Astrocyte (in vitro differentiated cells and primary cell): Measurements from ENCODE around the gene NDFIP1. TPM values are rescaled to one million over a fixed set of nuclear protein-coding genes. Genes with fewer than 3 reads are reported as not detected.

Source experiments
- DNase-seq: peaks from one replicate; pipeline ENCODE4 v3.0.0-alpha.2; 2010; ENCODE audit warnings: low read depth
- FAIRE-seq: peaks from 2 replicates; lab custom pipeline; 2011; peaks lifted over from hg19 to GRCh38; lab: Jason Lieb, UNC
- H2AFZ ChIP-seq: 2 replicates; pipeline ENCODE4 v1.6.0; 2012; ENCODE audit warnings: low read depth, low read length, inconsistent platforms
- H3K27ac ChIP-seq: 2 replicates; pipeline ENCODE4 v1.5.1; 2011; ENCODE audit warnings: low read depth, low read length, inconsistent platforms
- H3K27me3 ChIP-seq: 2 replicates; pipeline ENCODE4 v1.6.0; 2011; ENCODE audit warnings: low read length, inconsistent platforms; ENCODE audit not compliant: insufficient read depth
- H3K36me3 ChIP-seq: 2 replicates; pipeline ENCODE4 v1.5.1; 2011; ENCODE audit warnings: low read length, inconsistent platforms; ENCODE audit not compliant: insufficient read depth
- H3K4me1 ChIP-seq: 2 replicates; pipeline ENCODE4 v1.5.1; 2011; ENCODE audit warnings: low read length, inconsistent platforms; ENCODE audit not compliant: insufficient read depth
- H3K4me2 ChIP-seq: 2 replicates; pipeline ENCODE4 v1.6.0; 2012; ENCODE audit warnings: low read length, inconsistent platforms
- H3K4me3 ChIP-seq: 2 replicates; pipeline ENCODE4 v1.5.1; 2011; ENCODE audit warnings: low read depth, mild to moderate bottlenecking, low read length, inconsistent platforms; ENCODE audit not compliant: insufficient read depth
- H3K79me2 ChIP-seq: 2 replicates; pipeline ENCODE4 v1.6.0; 2012; ENCODE audit warnings: mild to moderate bottlenecking, low read length, inconsistent platforms; ENCODE audit not compliant: insufficient read depth
- H3K9ac ChIP-seq: 2 replicates; pipeline ENCODE4 v1.6.0; 2012; ENCODE audit warnings: mild to moderate bottlenecking, low read length, inconsistent platforms
- H3K9me3 ChIP-seq: 2 replicates; pipeline ENCODE4 v1.5.1; 2012; ENCODE audit warnings: low read depth, mild to moderate bottlenecking, low read length, inconsistent platforms; ENCODE audit not compliant: insufficient read depth
- H4K20me1 ChIP-seq: 2 replicates; pipeline ENCODE4 v1.6.0; 2012; ENCODE audit warnings: low read length, inconsistent platforms; ENCODE audit not compliant: insufficient read depth
- H3K27ac Mint-ChIP-seq: one replicate; pipeline ENCODE4 v1.8.0; 2021; ENCODE audit warnings: mild to moderate bottlenecking, mixed read lengths; ENCODE audit not compliant: unreplicated experiment
- H3K27me3 Mint-ChIP-seq: one replicate; pipeline ENCODE4 v1.8.0; 2021; ENCODE audit warnings: low read depth, mixed read lengths; ENCODE audit not compliant: unreplicated experiment
- H3K36me3 Mint-ChIP-seq: one replicate; pipeline ENCODE4 v1.8.0; 2021; ENCODE audit warnings: low read depth, mixed read lengths; ENCODE audit not compliant: unreplicated experiment
- H3K4me1 Mint-ChIP-seq: one replicate; pipeline ENCODE4 v1.8.0; 2021; ENCODE audit warnings: low read depth, mixed read lengths; ENCODE audit not compliant: unreplicated experiment
- H3K4me3 Mint-ChIP-seq: one replicate; pipeline ENCODE4 v1.8.0; 2021; ENCODE audit warnings: mild to moderate bottlenecking, moderate library complexity, mixed read lengths; ENCODE audit not compliant: unreplicated experiment
- H3K9me3 Mint-ChIP-seq: one replicate; pipeline ENCODE4 v1.8.0; 2021; ENCODE audit warnings: mild to moderate bottlenecking, mixed read lengths; ENCODE audit not compliant: unreplicated experiment
- CTCF ChIP-seq: IDR thresholded peaks from 2 replicates; pipeline ENCODE4 v1.5.1; 2011; ENCODE audit warnings: low read depth, mild to moderate bottlenecking, inconsistent platforms, low read length, moderate library complexity; ENCODE audit not compliant: insufficient read depth
- EZH2 ChIP-seq: IDR thresholded peaks from 2 replicates; pipeline ENCODE4 v1.6.1; 2012; ENCODE audit warnings: mild to moderate bottlenecking, low read length, inconsistent platforms; ENCODE audit not compliant: insufficient read depth
- total RNA-seq: library from RNA; stranded (reverse); gene quantifications from 2 replicates; pipeline ENCODE4 v1.2.1, GENCODE V29; 2021

The NDFIP1 gene
- total RNA-seq, 1 donor from 2014 or later: 56.8 TPM

- Mint-ChIP-seq H3K27ac (no peak overlapping the region), H3K27me3 (peaks cover 26% of the 10 kb centered on the region), H3K9me3 (no peaks in the 10 kb centered on the region), H3K4me3 (no peak overlapping the region), H3K36me3 (no peaks in the 10 kb centered on the region), H3K4me1 (no peaks in the 10 kb centered on the region)
- FAIRE-seq: no peak
- Histone ChIP-seq H2AFZ (no peak overlapping the region), H3K4me2 (no peak overlapping the region), H3K36me3 (no peaks in the 10 kb centered on the region), H3K4me1 (no peaks in the 10 kb centered on the region), H3K79me2 (no peaks in the 10 kb centered on the region), H3K4me3 (no peak overlapping the region), H3K9me3 (no peaks in the 10 kb centered on the region), H3K9ac (no peak overlapping the region), H4K20me1 (no peaks in the 10 kb centered on the region), H3K27ac (no peak overlapping the region), H3K27me3 (peaks cover 5% of the 10 kb centered on the region)
- no peak for DNase-seq
- TF ChIP-seq EZH2 (no peak), CTCF (no peak)
These were observed 75.0 kb downstream of the NDFIP1 start for GRCh38 chr5:142183561-142183960.

DNA sequence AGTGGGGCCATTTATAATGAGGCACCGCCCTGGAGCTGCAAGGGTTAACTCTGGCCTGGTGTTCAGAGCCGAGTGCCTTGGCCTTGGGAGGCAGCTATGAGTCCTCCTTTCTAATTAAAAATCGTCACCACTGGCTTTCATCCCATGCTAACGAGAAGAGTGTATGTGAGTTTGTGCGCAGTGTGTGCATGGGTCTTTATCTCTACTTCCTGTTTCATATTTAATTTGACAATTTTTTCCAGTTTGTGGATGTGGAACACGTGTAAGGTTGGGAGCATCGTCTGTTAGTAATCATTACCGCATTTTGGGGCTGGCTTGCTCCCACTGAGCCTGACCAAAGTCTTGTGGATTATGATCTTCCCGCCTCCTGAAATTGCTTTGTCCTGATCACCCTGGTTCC lies 76.4 kb downstream of the NDFIP1 start:
- peaks cover 5% of the 10 kb centered on the region for H3K27me3 ChIP-seq
- no peaks in the 10 kb centered on the region for H3K36me3 ChIP-seq
- H3K27ac ChIP-seq: no peak overlapping the region
- H3K9ac ChIP-seq: no peak overlapping the region
- Mint-ChIP-seq H3K4me1 (no peaks in the 10 kb centered on the region), H3K4me3 (no peak overlapping the region), H3K36me3 (no peaks in the 10 kb centered on the region), H3K9me3 (no peaks in the 10 kb centered on the region), H3K27me3 (peaks cover 27% of the 10 kb centered on the region), H3K27ac (no peak overlapping the region)
- H4K20me1 ChIP-seq: no peaks in the 10 kb centered on the region
- no peaks in the 10 kb centered on the region for H3K9me3 ChIP-seq
- no peaks in the 10 kb centered on the region for H3K4me1 ChIP-seq
- H3K4me2 ChIP-seq: no peak overlapping the region
- no peak for DNase-seq
- no peak overlapping the region for H2AFZ ChIP-seq
- no peaks in the 10 kb centered on the region for H3K79me2 ChIP-seq
- no peak for FAIRE-seq
- TF ChIP-seq CTCF (no peak), EZH2 (no peak)
- H3K4me3 ChIP-seq: no peak overlapping the region

DNA sequence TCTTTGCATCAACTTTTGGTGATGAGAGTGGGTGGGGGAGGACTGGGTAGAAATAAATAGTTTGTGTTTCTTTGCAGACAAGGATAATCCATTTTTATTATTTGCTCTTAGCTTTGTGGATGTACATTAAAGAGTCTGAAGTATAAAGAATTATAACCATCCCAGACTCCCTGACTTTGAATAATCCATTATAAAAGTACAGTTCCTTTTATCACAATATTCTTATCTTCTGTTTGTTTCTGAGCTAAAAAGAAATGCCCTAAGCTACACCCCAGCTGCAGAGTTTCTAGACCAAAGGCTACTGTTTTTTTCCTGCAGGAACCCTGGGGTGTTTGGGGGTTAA lies 77.9 kb downstream of the NDFIP1 start:
- Histone ChIP-seq H3K4me3 (no peak overlapping the region), H3K36me3 (no peaks in the 10 kb centered on the region), H3K9ac (no peak overlapping the region), H3K79me2 (no peaks in the 10 kb centered on the region), H3K27ac (no peak overlapping the region), H3K4me1 (no peaks in the 10 kb centered on the region), H3K4me2 (no peak overlapping the region), H3K27me3 (peaks cover 5% of the 10 kb centered on the region), H2AFZ (no peak overlapping the region), H3K9me3 (no peaks in the 10 kb centered on the region), H4K20me1 (no peaks in the 10 kb centered on the region)
- Mint-ChIP-seq H3K9me3 (no peaks in the 10 kb centered on the region), H3K27me3 (peaks cover 25% of the 10 kb centered on the region), H3K27ac (no peak overlapping the region), H3K4me3 (no peak overlapping the region), H3K4me1 (no peaks in the 10 kb centered on the region), H3K36me3 (no peaks in the 10 kb centered on the region)
- DNase-seq (no peak), FAIRE-seq (no peak)
- TF ChIP-seq EZH2: no peak
- TF ChIP-seq CTCF: no peak
